Tibial nerve (tissue), 4 donors: ENCODE data around the gene PADI1. TPM values are rescaled to one million over a fixed set of nuclear protein-coding genes. Genes with fewer than 3 reads are reported as not detected.

Experiments used
- DNase-seq, 2 donors: peaks; one replicate each; pipeline ENCODE4 v3.0.0-alpha.2; 2019; ENCODE audit warnings: low spot score in 2 of 2
- H3K27ac ChIP-seq, 4 donors: fragments of 200-600 bp; sonication (generic) in 3 of 4; one replicate each; pipeline ENCODE4 v1.5.1; 2017 to 2019; ENCODE audit warnings: mild to moderate bottlenecking in 1 of 4
- H3K27me3 ChIP-seq, 2 donors: fragments of 200-600 bp; sonication (generic) in 1 of 2; one replicate each; pipeline versions ENCODE4 v1.5.1 to v1.6.0; 2017 to 2019
- H3K36me3 ChIP-seq, 3 donors: fragments of 200-600 bp; sonication (generic); one replicate each; pipeline ENCODE4 v1.5.1; 2018 to 2019
- H3K4me1 ChIP-seq, 4 donors: fragments of 200-600 bp; sonication (generic) in 3 of 4; one replicate each; pipeline ENCODE4 v1.5.1; 2017 to 2019
- H3K4me3 ChIP-seq, 4 donors: fragments of 200-600 bp; sonication (generic) in 3 of 4; one replicate each; pipeline ENCODE4 v1.5.1; 2017 to 2019; ENCODE audit warnings: mild to moderate bottlenecking in 1 of 4, moderate library complexity in 1 of 4
- H3K9me3 ChIP-seq, 4 donors: fragments of 200-600 bp; sonication (generic) in 3 of 4; one replicate each; pipeline ENCODE4 v1.5.1; 2017 to 2019
- CTCF ChIP-seq, 5 experiments: fragments of 200-600 bp in 3 of 5; fragments of 450-650 bp in 2 of 5; sonication (generic) in 3 of 5; IDR thresholded peaks; one replicate each; pipeline ENCODE4 v1.5.1; 2016 to 2019; ENCODE audit warnings: antibody characterized with exemption in 5 of 5, mild to moderate bottlenecking in 3 of 5, moderate library complexity in 2 of 5
- EP300 ChIP-seq, 2 donors: sonication (generic); formaldehyde crosslinking; IDR thresholded peaks; one replicate each; pipeline ENCODE4 v1.6.1; 2017; ENCODE audit warnings: antibody characterized with exemption in 2 of 2, mild to moderate bottlenecking in 1 of 2
- POLR2A ChIP-seq, 2 donors: fragments of 450-650 bp; IDR thresholded peaks; one replicate each; pipeline ENCODE4 v1.6.1; 2017; ENCODE audit warnings: antibody characterized with exemption in 2 of 2, mild to moderate bottlenecking in 2 of 2, moderate library complexity in 2 of 2
- WGBS, 2 donors: methylation state at CpG; one replicate each; pipeline ENCODE4 v1.1.5; 2018; 5-methylcytosine and 5-hydroxymethylcytosine counted together
- total RNA-seq, 4 donors: library from RNA; depleted of rRNA; stranded (reverse); fragments of >200 nt; gene quantifications; one replicate each; pipeline ENCODE4 v1.1.0, GENCODE V29; 2016

Gene PADI1
- total RNA-seq, 4 donors from 2014 or later, result not detected

GRCh38 chr1:17183388-17184160, 21.4 kb upstream of the PADI1 start:
- DNase-seq, result no peak

GRCh38 chr1:17184161-17184665, 20.7 kb upstream of the PADI1 start:
- peaks cover 0 to 6% (median 0%) of the 10 kb centered on the region in 4 donors for H3K9me3 ChIP-seq
- no peaks in the 10 kb centered on the region for H3K4me1 ChIP-seq
- no peak for TF ChIP-seq CTCF (IDR thresholded peaks at IDR 0.05)
- no peak for TF ChIP-seq POLR2A (IDR thresholded peaks at IDR 0.05)
- no peak for TF ChIP-seq EP300 (IDR thresholded peaks at IDR 0.05)
- no peak overlapping the region for H3K4me3 ChIP-seq
- H3K36me3 ChIP-seq, result no peaks in the 10 kb centered on the region
- no peak for DNase-seq
- no peak overlapping the region for H3K27ac ChIP-seq
- WGBS, 2 donors, result 59 to 71% methylated on average over 6 to 7 of the region's 7 CpGs
- no peaks in the 10 kb centered on the region for H3K27me3 ChIP-seq

More at GRCh38 chr1:17183388-17184160, 21.4 kb upstream of the PADI1 start:
- H3K36me3 ChIP-seq, result no peaks in the 10 kb centered on the region
- no peak overlapping the region for H3K27ac ChIP-seq
- no peaks in the 10 kb centered on the region for H3K4me1 ChIP-seq
- peaks cover 0 to 4% (median 0%) of the 10 kb centered on the region in 4 donors for H3K9me3 ChIP-seq
- no peak overlapping the region for H3K4me3 ChIP-seq
- no peaks in the 10 kb centered on the region for H3K27me3 ChIP-seq
- TF ChIP-seq POLR2A (IDR thresholded peaks at IDR 0.05), result no peak
- TF ChIP-seq CTCF (IDR thresholded peaks at IDR 0.05), result no peak
- no peak for TF ChIP-seq EP300 (IDR thresholded peaks at IDR 0.05)
- 84 to 95% methylated on average over 9 to 12 of the region's 12 CpGs for WGBS, 2 donors

- H3K36me3 ChIP-seq, result no peaks in the 10 kb centered on the region
- no peak for DNase-seq
- no peak overlapping the region for H3K27ac ChIP-seq
- H3K4me3 ChIP-seq, result no peak overlapping the region
- peaks cover 0 to 6% (median 0%) of the 10 kb centered on the region in 4 donors for H3K9me3 ChIP-seq
- no peaks in the 10 kb centered on the region for H3K27me3 ChIP-seq
- WGBS, 2 donors, result 66 to 74% methylated on average over 12 to 13 of the region's 13 CpGs
- no peaks in the 10 kb centered on the region for H3K4me1 ChIP-seq
- TF ChIP-seq CTCF (IDR thresholded peaks at IDR 0.05) (no peak), EP300 (IDR thresholded peaks at IDR 0.05) (no peak), POLR2A (IDR thresholded peaks at IDR 0.05) (no peak)
These were observed 20.0 kb upstream of the PADI1 start for GRCh38 chr1:17184822-17185484.

DNA sequence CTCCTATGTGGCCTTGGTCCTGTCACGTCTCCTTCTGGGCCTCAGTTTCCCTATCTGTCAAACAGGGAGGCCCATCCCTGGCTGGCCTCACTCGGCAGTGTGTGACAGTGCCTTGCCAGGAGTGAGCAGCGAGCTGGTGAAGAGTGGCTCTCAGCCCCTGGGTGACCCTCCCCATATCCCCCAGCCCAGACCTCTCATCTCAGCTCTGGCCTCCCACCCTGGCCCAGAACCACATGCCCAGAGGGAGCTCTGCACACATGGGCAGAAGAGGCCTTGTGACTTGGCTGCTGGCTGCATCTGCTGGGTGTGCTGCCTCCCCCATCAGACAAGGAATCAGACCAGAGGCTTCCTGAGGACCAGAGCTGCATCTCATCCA, 19.5 kb upstream of the PADI1 start:
- H3K36me3 ChIP-seq, result no peaks in the 10 kb centered on the region
- no peak overlapping the region for H3K4me3 ChIP-seq
- H3K27ac ChIP-seq, result no peak overlapping the region
- H3K4me1 ChIP-seq, result peaks cover 0 to 4% (median 0%) of the 10 kb centered on the region in 4 donors
- H3K27me3 ChIP-seq, result no peaks in the 10 kb centered on the region
- no peak for TF ChIP-seq POLR2A (IDR thresholded peaks at IDR 0.05)
- TF ChIP-seq CTCF (IDR thresholded peaks at IDR 0.05), result no peak
- no peak for TF ChIP-seq EP300 (IDR thresholded peaks at IDR 0.05)
- no peak for DNase-seq
- peaks cover 0 to 6% (median 0%) of the 10 kb centered on the region in 4 donors for H3K9me3 ChIP-seq
- WGBS, 2 donors, result 87 to 92% methylated on average over 3 of the region's 3 CpGs
